DOHH2 (cell line): Measurements from ENCODE around the gene CLRN1.

Experiments
- CTCF ChIP-seq: fragments of 200-600 bp; sonication (generic); IDR thresholded peaks from one replicate; pipeline ENCODE4 v1.5.1; 2014; ENCODE audit warnings: antibody characterized with exemption, mild to moderate bottlenecking, low read depth, low read length; ENCODE audit not compliant: poor library complexity, severe bottlenecking
- EZH2phosphoT487 ChIP-seq: fragments of 200-600 bp; sonication (generic); IDR thresholded peaks from 2 replicates; pipeline ENCODE4 v1.6.1; 2017; ENCODE audit warnings: borderline replicate concordance, mild to moderate bottlenecking, antibody characterized with exemption, low read length, moderate library complexity, mixed read lengths

DNA sequence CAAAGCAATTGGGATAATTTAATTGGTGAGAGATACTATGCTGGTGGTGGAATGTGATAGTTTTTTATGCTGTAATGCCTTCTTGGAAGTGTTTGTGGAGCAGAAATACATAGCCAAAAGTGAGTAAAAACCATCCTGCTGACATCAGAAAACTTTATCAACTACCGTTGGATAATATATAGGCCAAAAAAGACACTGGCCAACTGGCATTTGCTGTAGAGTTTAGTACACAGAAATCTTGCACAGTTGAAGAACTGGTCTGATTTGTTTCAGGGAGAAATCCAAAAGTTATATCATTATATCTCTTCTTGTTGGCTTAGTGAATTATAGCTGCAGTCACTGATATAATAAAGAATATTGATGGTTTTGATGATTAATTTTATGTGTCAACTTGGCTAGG, 66.8 kb downstream of the CLRN1 start:
- TF ChIP-seq CTCF (no peak), EZH2phosphoT487 (no peak)
